Lower leg skin (tissue), 3 donors: ENCODE results near the gene TBX15.

Experiments used
- POLR2A ChIP-seq, 2 donors: fragments of 450-650 bp; IDR thresholded peaks; one replicate each; pipeline ENCODE4 v1.6.1; 2016 to 2017; ENCODE audit warnings: antibody characterized with exemption in 2 of 2, mild to moderate bottlenecking in 1 of 2, moderate library complexity in 1 of 2
- TF ChIP-seq, protein P1 (sequence below), 3 donors: fragments of 450-650 bp; IDR thresholded peaks; one replicate each; pipeline ENCODE4 v1.5.1; 2016; ENCODE audit warnings: antibody characterized with exemption in 3 of 3, mild to moderate bottlenecking in 3 of 3, moderate library complexity in 2 of 3

DNA sequence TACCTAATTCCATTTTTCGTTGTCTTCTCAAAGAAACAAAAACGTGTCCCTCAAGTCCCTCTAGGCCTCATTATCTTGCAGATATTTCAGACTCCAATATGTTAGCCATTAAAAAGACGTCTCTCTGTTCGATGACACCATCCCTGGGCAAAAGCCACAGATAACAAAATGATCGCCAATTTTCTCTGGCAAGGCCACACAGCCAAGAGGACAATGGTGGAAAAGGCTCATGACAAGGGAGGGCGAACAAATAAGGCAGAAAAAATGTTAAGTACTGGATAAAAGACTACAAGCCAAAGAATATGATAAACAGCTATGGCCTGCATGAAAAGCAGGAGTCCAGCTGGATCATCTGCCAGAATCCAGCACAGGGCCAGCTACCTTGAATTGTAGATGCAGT lies 82.9 kb downstream of the TBX15 start:
- no peak for TF ChIP-seq POLR2A (IDR thresholded peaks at IDR 0.05)
- TF ChIP-seq, protein P1, sequence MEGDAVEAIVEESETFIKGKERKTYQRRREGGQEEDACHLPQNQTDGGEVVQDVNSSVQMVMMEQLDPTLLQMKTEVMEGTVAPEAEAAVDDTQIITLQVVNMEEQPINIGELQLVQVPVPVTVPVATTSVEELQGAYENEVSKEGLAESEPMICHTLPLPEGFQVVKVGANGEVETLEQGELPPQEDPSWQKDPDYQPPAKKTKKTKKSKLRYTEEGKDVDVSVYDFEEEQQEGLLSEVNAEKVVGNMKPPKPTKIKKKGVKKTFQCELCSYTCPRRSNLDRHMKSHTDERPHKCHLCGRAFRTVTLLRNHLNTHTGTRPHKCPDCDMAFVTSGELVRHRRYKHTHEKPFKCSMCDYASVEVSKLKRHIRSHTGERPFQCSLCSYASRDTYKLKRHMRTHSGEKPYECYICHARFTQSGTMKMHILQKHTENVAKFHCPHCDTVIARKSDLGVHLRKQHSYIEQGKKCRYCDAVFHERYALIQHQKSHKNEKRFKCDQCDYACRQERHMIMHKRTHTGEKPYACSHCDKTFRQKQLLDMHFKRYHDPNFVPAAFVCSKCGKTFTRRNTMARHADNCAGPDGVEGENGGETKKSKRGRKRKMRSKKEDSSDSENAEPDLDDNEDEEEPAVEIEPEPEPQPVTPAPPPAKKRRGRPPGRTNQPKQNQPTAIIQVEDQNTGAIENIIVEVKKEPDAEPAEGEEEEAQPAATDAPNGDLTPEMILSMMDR (IDR thresholded peaks at IDR 0.05), result no peak
